SU-DHL-6 (cell line): ENCODE measurements around the gene SLC22A5.

Experiments
- CTCF ChIP-seq: fragments of 200-600 bp; sonication (generic); IDR thresholded peaks from one replicate; pipeline ENCODE4 v1.5.1; 2017; ENCODE audit warnings: antibody characterized with exemption, mild to moderate bottlenecking, low read length, moderate library complexity; ENCODE audit not compliant: insufficient read depth, poor library complexity, severe bottlenecking
- EZH2phosphoT487 ChIP-seq: fragments of 200-600 bp; sonication (generic), shearing (Covaris generic); conservative IDR thresholded peaks from 2 replicates; pipeline ENCODE4 v1.6.1; 2018; ENCODE audit warnings: mild to moderate bottlenecking, antibody characterized with exemption, low read length, moderate library complexity, mixed read lengths

- no peak for TF ChIP-seq CTCF
- TF ChIP-seq EZH2phosphoT487: no peak
Observed at GRCh38 chr5:132369474-132370180, at the start of gene SLC22A5.
